ENCODE measurements around the gene THBD.

DNA sequence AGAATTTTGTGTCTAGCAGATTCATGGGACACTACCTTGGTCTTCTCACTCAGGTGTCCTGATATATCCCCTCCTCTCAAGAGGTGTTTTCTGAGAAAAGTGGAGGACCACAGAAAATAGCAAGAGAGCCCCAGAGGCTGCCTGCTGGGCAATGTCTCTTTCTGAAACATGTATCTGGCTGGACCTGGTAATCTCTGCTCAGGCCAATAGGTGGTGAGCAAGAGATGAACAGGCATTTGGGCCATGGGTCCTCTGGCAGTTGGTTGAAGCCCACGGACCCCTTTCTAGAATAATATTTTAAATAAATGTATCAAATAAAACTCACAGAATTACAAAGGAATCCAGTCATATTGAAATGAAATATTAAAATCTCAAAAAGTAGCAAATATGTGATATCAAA is 8.8 kb upstream of the THBD start:
- TF ChIP-seq, protein P1, sequence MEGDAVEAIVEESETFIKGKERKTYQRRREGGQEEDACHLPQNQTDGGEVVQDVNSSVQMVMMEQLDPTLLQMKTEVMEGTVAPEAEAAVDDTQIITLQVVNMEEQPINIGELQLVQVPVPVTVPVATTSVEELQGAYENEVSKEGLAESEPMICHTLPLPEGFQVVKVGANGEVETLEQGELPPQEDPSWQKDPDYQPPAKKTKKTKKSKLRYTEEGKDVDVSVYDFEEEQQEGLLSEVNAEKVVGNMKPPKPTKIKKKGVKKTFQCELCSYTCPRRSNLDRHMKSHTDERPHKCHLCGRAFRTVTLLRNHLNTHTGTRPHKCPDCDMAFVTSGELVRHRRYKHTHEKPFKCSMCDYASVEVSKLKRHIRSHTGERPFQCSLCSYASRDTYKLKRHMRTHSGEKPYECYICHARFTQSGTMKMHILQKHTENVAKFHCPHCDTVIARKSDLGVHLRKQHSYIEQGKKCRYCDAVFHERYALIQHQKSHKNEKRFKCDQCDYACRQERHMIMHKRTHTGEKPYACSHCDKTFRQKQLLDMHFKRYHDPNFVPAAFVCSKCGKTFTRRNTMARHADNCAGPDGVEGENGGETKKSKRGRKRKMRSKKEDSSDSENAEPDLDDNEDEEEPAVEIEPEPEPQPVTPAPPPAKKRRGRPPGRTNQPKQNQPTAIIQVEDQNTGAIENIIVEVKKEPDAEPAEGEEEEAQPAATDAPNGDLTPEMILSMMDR (IDR thresholded peaks at IDR 0.05), result no peak
- TF ChIP-seq POLR2AphosphoS5 (IDR thresholded peaks at IDR 0.05) (no peak), POLR2A (IDR thresholded peaks at IDR 0.05) (no peak)
